Ishikawa (cell line): Measurements from ENCODE around the gene SLC9A4.

Experiments
- CEBPB ChIP-seq: IDR thresholded peaks from 2 replicates; pipeline ENCODE4 v1.6.1; 2012
- CREB1 ChIP-seq: IDR thresholded peaks from 2 replicates; pipeline ENCODE4 v1.6.1; 2012; ENCODE audit warnings: low read depth
- EGR1 ChIP-seq: IDR thresholded peaks from 2 replicates; pipeline ENCODE4 v1.6.1; 2012
- EP300 ChIP-seq: IDR thresholded peaks from 2 replicates; pipeline ENCODE4 v1.6.1; 2012; ENCODE audit warnings: borderline replicate concordance
- FOXM1 ChIP-seq: IDR thresholded peaks from 2 replicates; pipeline ENCODE4 v1.6.1; 2012; ENCODE audit warnings: low read depth, borderline replicate concordance
- MAX ChIP-seq: IDR thresholded peaks from 2 replicates; pipeline ENCODE4 v1.6.1; 2012
- NFIC ChIP-seq: IDR thresholded peaks from 2 replicates; pipeline ENCODE4 v1.6.1; 2012
- RAD21 ChIP-seq: IDR thresholded peaks from 2 replicates; pipeline ENCODE4 v1.6.1; 2012; ENCODE audit warnings: low read depth
- REST ChIP-seq: IDR thresholded peaks from 2 replicates; pipeline ENCODE4 v1.6.1; 2012; ENCODE audit warnings: low read depth, mild to moderate bottlenecking
- TAF1 ChIP-seq: IDR thresholded peaks from 2 replicates; pipeline ENCODE4 v1.6.1; 2012; ENCODE audit warnings: low read depth, mild to moderate bottlenecking
- TCF12 ChIP-seq: IDR thresholded peaks from 2 replicates; pipeline ENCODE4 v1.6.1; 2012; ENCODE audit warnings: low read depth
- TEAD4 ChIP-seq: IDR thresholded peaks from 2 replicates; pipeline ENCODE4 v1.6.1; 2012
- USF1 ChIP-seq: IDR thresholded peaks from 2 replicates; pipeline ENCODE4 v1.6.1; 2012
- YY1 ChIP-seq: IDR thresholded peaks from 2 replicates; pipeline ENCODE4 v1.6.1; 2012; ENCODE audit warnings: low read depth
- ZBTB7A ChIP-seq: IDR thresholded peaks from 2 replicates; pipeline ENCODE4 v1.6.1; 2012; ENCODE audit warnings: low read depth

The SLC9A4 gene

GRCh38 chr2:102433973-102434654, 38.9 kb upstream of the SLC9A4 start:
- TF ChIP-seq RAD21, result no peak
- TF ChIP-seq CREB1, result no peak
- no peak for TF ChIP-seq EGR1
- no peak for TF ChIP-seq MAX

- TF ChIP-seq REST (no peak), MAX (no peak), USF1 (no peak), CREB1 (no peak), ZBTB7A (no peak), NFIC (no peak), EP300 (no peak), EGR1 (no peak), RAD21 (no peak), YY1 (no peak), FOXM1 (no peak), TEAD4 (no peak), CEBPB (no peak), TAF1 (no peak), TCF12 (no peak)
Observed at GRCh38 chr2:102434655-102435381, 38.2 kb upstream of the SLC9A4 start.

GRCh38 chr2:102435741-102436140, 37.3 kb upstream of the SLC9A4 start:
- TF ChIP-seq RAD21, result no peak
- TF ChIP-seq YY1, result no peak
- TF ChIP-seq CEBPB, result no peak
- no peak for TF ChIP-seq TAF1
- no peak for TF ChIP-seq ZBTB7A
- no peak for TF ChIP-seq TEAD4
- TF ChIP-seq EGR1, result no peak

GRCh38 chr2:102436323-102436722, 36.7 kb upstream of the SLC9A4 start:
- TF ChIP-seq TEAD4 (no peak), CREB1 (no peak), RAD21 (no peak)

GRCh38 chr2:102437122-102437521, 35.9 kb upstream of the SLC9A4 start:
- TF ChIP-seq CEBPB (no peak), NFIC (no peak), TCF12 (no peak), RAD21 (no peak), TAF1 (no peak), MAX (no peak), ZBTB7A (no peak), CREB1 (no peak), TEAD4 (no peak), REST (no peak)

- TF ChIP-seq YY1 (no peak), TCF12 (no peak), CREB1 (no peak), EGR1 (no peak)
Observed at GRCh38 chr2:102438111-102438510, 34.9 kb upstream of the SLC9A4 start.

- TF ChIP-seq RAD21, result no peak
- no peak for TF ChIP-seq USF1
- no peak for TF ChIP-seq MAX
- no peak for TF ChIP-seq YY1
- no peak for TF ChIP-seq EP300
- TF ChIP-seq FOXM1, result no peak
- TF ChIP-seq CREB1, result no peak
- no peak for TF ChIP-seq EGR1
- no peak for TF ChIP-seq TCF12
Observed at GRCh38 chr2:102438578-102438977, 34.4 kb upstream of the SLC9A4 start.
